ENCODE results near the gene SLC38A3. TPM values are rescaled to one million over a fixed set of nuclear protein-coding genes. Genes with fewer than 3 reads are reported as not detected.

SLC38A3 gene
- polyA plus RNA-seq, 1 donor = 3.9 TPM

GRCh38 chr3:50169232-50169832 lies 35.7 kb upstream of the SLC38A3 start:
- DNase-seq (ENCODE audit: low read depth) = no peak

- DNase-seq (ENCODE audit: low read depth) = no peak
Observed at GRCh38 chr3:50169858-50170257, 35.2 kb upstream of the SLC38A3 start.

GRCh38 chr3:50170689-50171088 lies 34.4 kb upstream of the SLC38A3 start:
- no peak for DNase-seq (ENCODE audit: low read depth)

- DNase-seq (ENCODE audit: low read depth) = no peak
Observed at GRCh38 chr3:50171540-50172301, 33.4 kb upstream of the SLC38A3 start.

- no peak for DNase-seq (ENCODE audit: low read depth)
Observed at GRCh38 chr3:50172626-50173220, 32.3 kb upstream of the SLC38A3 start.

GRCh38 chr3:50173685-50174516 lies 31.2 kb upstream of the SLC38A3 start:
- no peak for DNase-seq (ENCODE audit: low read depth)

GRCh38 chr3:50174517-50174895 lies 30.6 kb upstream of the SLC38A3 start:
- no peak for DNase-seq (ENCODE audit: low read depth)

- DNase-seq (ENCODE audit: low read depth) = no peak
Observed at GRCh38 chr3:50174947-50175524, 30.0 kb upstream of the SLC38A3 start.

- no peak for DNase-seq (ENCODE audit: low read depth)
Observed at GRCh38 chr3:50177346-50177745, 27.7 kb upstream of the SLC38A3 start.

- DNase-seq (ENCODE audit: low read depth) = no peak
Observed at GRCh38 chr3:50179710-50180109, 25.4 kb upstream of the SLC38A3 start.

GRCh38 chr3:50181985-50182384 lies 23.1 kb upstream of the SLC38A3 start:
- DNase-seq (ENCODE audit: low read depth) = no peak

GRCh38 chr3:50182533-50183099 lies 22.5 kb upstream of the SLC38A3 start:
- DNase-seq (ENCODE audit: low read depth) = no peak

- no peak for DNase-seq (ENCODE audit: low read depth)
Observed at GRCh38 chr3:50183755-50184154, 21.3 kb upstream of the SLC38A3 start.

GRCh38 chr3:50184242-50184978 lies 20.7 kb upstream of the SLC38A3 start:
- no peak for DNase-seq (ENCODE audit: low read depth)

- DNase-seq (ENCODE audit: low read depth) = no peak
Observed at GRCh38 chr3:50185230-50185629, 19.8 kb upstream of the SLC38A3 start.

- no peak for DNase-seq (ENCODE audit: low read depth)
Observed at GRCh38 chr3:50186096-50186495, 19.0 kb upstream of the SLC38A3 start.

- DNase-seq (ENCODE audit: low read depth) = no peak
Observed at GRCh38 chr3:50187750-50188149, 17.3 kb upstream of the SLC38A3 start.

GRCh38 chr3:50189274-50189673 lies 15.8 kb upstream of the SLC38A3 start:
- DNase-seq (ENCODE audit: low read depth) = no peak

GRCh38 chr3:50189989-50190388 lies 15.1 kb upstream of the SLC38A3 start:
- no peak for DNase-seq (ENCODE audit: low read depth)

- DNase-seq (ENCODE audit: low read depth) = no peak
Observed at GRCh38 chr3:50190936-50191660, 14.0 kb upstream of the SLC38A3 start, which contains the start of gene GNAT1. Gene GNAT1 (plus strand): TSS chr3:50191610. CDS start chr3:50191726, 116 bp downstream.

All from forelimb muscle (tissue), 1 donor.